ENCODE measurements around the gene HEPN1. TPM values are rescaled to one million over a fixed set of nuclear protein-coding genes. Genes with fewer than 3 reads are reported as not detected.

Gene HEPN1
- total and polyA plus RNA-seq, 2 of the 4 experiments (the other 2 are of a cell fraction), result not detected

- H4K20me1 ChIP-seq (ENCODE audit: insufficient read depth, low read length), result no peaks in the 10 kb centered on the region
- no TSS peak for BruUV-seq (replicated peaks)
Measured at GRCh38 chr11:124890151-124890550, 28.9 kb upstream of the HEPN1 start.

More at GRCh38 chr11:124890151-124890550, 28.9 kb upstream of the HEPN1 start:
- Histone ChIP-seq H2AK9ac (replicated peaks; ENCODE audit: low read depth, low read length, poor library complexity) (no peak overlapping the region), H2BK5ac (ENCODE audit: low read depth, low read length, poor library complexity, severe bottlenecking) (no peak overlapping the region), H2BK15ac (ENCODE audit: low read depth, low read length) (no peak overlapping the region), H4K5ac (ENCODE audit: low read depth, low read length) (no peak overlapping the region), H3K4ac (ENCODE audit: low read depth, low read length) (no peak overlapping the region), H3K23ac (ENCODE audit: low read depth, low read length) (no peak overlapping the region), H3K27me3 (ENCODE audit: control insufficient read depth, insufficient read depth, low read length) (no peaks in the 10 kb centered on the region), H3K79me1 (ENCODE audit: low read depth in 1 of 2, low read length in 2 of 2) (no peaks in the 10 kb centered on the region), H4K91ac (ENCODE audit: insufficient read depth, low read depth, low read length) (no peak overlapping the region), H3K4me1 (ENCODE audit: control insufficient read depth, insufficient read depth, low read length) (peaks cover 2% of the 10 kb centered on the region; the same call in 1 of the 2 replicates), H3K14ac (replicated peaks; ENCODE audit: low read depth, low read length) (no peak overlapping the region), H4K8ac (ENCODE audit: low read depth in 2 of 2, low read length in 2 of 2) (no peak overlapping the region), H3K9me3 (ENCODE audit: control insufficient read depth, insufficient read depth, low read length) (no peaks in the 10 kb centered on the region), H3K9ac (ENCODE audit: low read depth, low read length) (no peak overlapping the region), H3K4me2 (ENCODE audit: low read depth, low read length) (no peak overlapping the region), H3K18ac (ENCODE audit: low read depth, low read length) (no peak overlapping the region), H3K9me1 (ENCODE audit: insufficient read depth, low read length) (0 out of 2 replicates have a peak, but pooled peaks cover 3% of the 10 kb centered on the region), H2BK20ac (ENCODE audit: low read depth, low read length) (no peak overlapping the region), H3K4me3 (ENCODE audit: insufficient read depth, low read depth, low read length) (no peak overlapping the region), H3K27ac (ENCODE audit: insufficient read depth, low read length) (no peak overlapping the region), H3K36me3 (ENCODE audit: control insufficient read depth, insufficient read depth, low read length) (no peaks in the 10 kb centered on the region), H2AK5ac (ENCODE audit: low read depth, low read length) (no peak overlapping the region), H3K56ac (ENCODE audit: extremely low read depth, insufficient read depth, low read length) (no peak overlapping the region), H2AFZ (replicated peaks; ENCODE audit: low read length, poor library complexity) (no peak overlapping the region), H2BK120ac (ENCODE audit: low read depth, low read length) (no peak overlapping the region)
- DNase-seq (no peak), ATAC-seq (ENCODE audit: low read depth) (no peak)
- intact Hi-C loops (cut with micrococcal nuclease) (no loop called here), dilution Hi-C loops (cut with HindIII; ENCODE audit: low sequenced_read_pairs, unreplicated experiment) (no loop called here), in situ Hi-C loops (cut with MboI; ENCODE audit: low sequenced_read_pairs) (no loop called here)
- CTCF ChIA-PET, result interaction anchor here (0.6 kb wide), 1 partner anchor 1550 kb away, joined by 3 read pairs; no protein-coding TSS in a partner anchor
- WGBS, 2 experiments (ENCODE audit: extremely low coverage in 2 of 2, insufficient read length in 1 of 2), result no CpG with 5 or more reads among the region's 2 CpGs
- no peak for TF ChIP-seq USF2 (IDR thresholded peaks at IDR 0.05; ENCODE audit: low read depth, low read length)
- no peak for TF ChIP-seq ELK1 (IDR thresholded peaks at IDR 0.05; ENCODE audit: borderline replicate concordance, low read depth, low read length)
- no peak for TF ChIP-seq MAZ (IDR thresholded peaks at IDR 0.05; ENCODE audit: borderline replicate concordance, low read depth, low read length)
- TF ChIP-seq RAD21 (IDR thresholded peaks at IDR 0.05; ENCODE audit: low read length), result no peak
- TF ChIP-seq CTCF (conservative IDR thresholded peaks at IDR 0.05; ENCODE audit: low read depth, low read length), result no peak
- no peak for TF ChIP-seq BHLHE40 (IDR thresholded peaks at IDR 0.05; ENCODE audit: low read depth, low read length)
- TF ChIP-seq MXI1 (IDR thresholded peaks at IDR 0.05; ENCODE audit: borderline replicate concordance, low read depth, low read length), result no peak
- no peak for TF ChIP-seq MAFK (IDR thresholded peaks at IDR 0.05; ENCODE audit: low read depth, low read length)
- TF ChIP-seq SMC3 (IDR thresholded peaks at IDR 0.05; ENCODE audit: low read depth, low read length), result no peak
- no peak for TF ChIP-seq CEBPB (IDR thresholded peaks at IDR 0.05; ENCODE audit: low read depth, low read length)
- TF ChIP-seq FOS (IDR thresholded peaks at IDR 0.05; ENCODE audit: low read depth, low read length), result no peak
- no peak for TF ChIP-seq RCOR1 (IDR thresholded peaks at IDR 0.05; ENCODE audit: insufficient replicate concordance, low read length)
- TF ChIP-seq CHD1 (IDR thresholded peaks at IDR 0.05; ENCODE audit: low read depth, low read length), result no peak
- TF ChIP-seq POLR2A (IDR thresholded peaks at IDR 0.05; ENCODE audit: low read depth, low read length), result no peak
- TF ChIP-seq RFX5 (IDR thresholded peaks at IDR 0.05; ENCODE audit: low read depth, low read length), result no peak
- no peak for TF ChIP-seq NFE2L2 (IDR thresholded peaks at IDR 0.05; ENCODE audit: low read depth, low read length)
- POLR2A ChIA-PET (ENCODE audit: unreplicated experiment), result interaction anchor here (0.7 kb wide), 1 partner anchor 499 kb away, joined by 3 read pairs; no protein-coding TSS in a partner anchor

Measured in IMR-90 (cell line).